Smooth muscle cell (in vitro differentiated cells): ENCODE results near the gene MB21D2. TPM values are rescaled to one million over a fixed set of nuclear protein-coding genes. Genes with fewer than 3 reads are reported as not detected.

Source experiments
- DNase-seq: peaks from one replicate; lab custom pipeline; 2025; ENCODE audit not compliant: unreplicated experiment; lab: John Stamatoyannopoulos, UW
- H2AFZ ChIP-seq: fragments of 200-600 bp; sonication (generic); 2 replicates; pipeline ENCODE4 v1.6.0; 2016; ENCODE audit warnings: antibody characterized with exemption, low read depth, mild to moderate bottlenecking
- H3F3A ChIP-seq: fragments of 200-600 bp; sonication (generic); 2 replicates; pipeline ENCODE4 v1.6.0; 2017; ENCODE audit warnings: antibody characterized with exemption, low read depth
- H3K27ac ChIP-seq: fragments of 200-600 bp; sonication (generic); 2 replicates; pipeline ENCODE4 v1.5.1; 2016; ENCODE audit warnings: low read depth, mild to moderate bottlenecking
- H3K27me3 ChIP-seq: fragments of 200-600 bp; sonication (generic); 2 replicates; pipeline ENCODE4 v1.6.1; 2016; ENCODE audit warnings: low read depth, mild to moderate bottlenecking
- H3K36me3 ChIP-seq: fragments of 200-600 bp; sonication (generic); 2 replicates; pipeline ENCODE4 v1.5.1; 2016; ENCODE audit warnings: low read depth
- H3K4me1 ChIP-seq: fragments of 200-600 bp; sonication (generic); 2 replicates; pipeline ENCODE4 v1.5.1; 2016; ENCODE audit warnings: low read depth
- H3K4me2 ChIP-seq: fragments of 200-600 bp; sonication (generic); 2 replicates; pipeline ENCODE4 v1.6.0; 2016; ENCODE audit warnings: mild to moderate bottlenecking
- H3K4me3 ChIP-seq: fragments of 200-600 bp; sonication (generic); 2 replicates; pipeline ENCODE4 v1.5.1; 2016; ENCODE audit warnings: mild to moderate bottlenecking
- H3K79me2 ChIP-seq: fragments of 200-600 bp; sonication (generic); 2 replicates; pipeline ENCODE4 v1.6.0; 2016; ENCODE audit warnings: low read depth, mild to moderate bottlenecking
- H3K9ac ChIP-seq: fragments of 200-600 bp; sonication (generic); 2 replicates; pipeline ENCODE4 v1.6.0; 2016; ENCODE audit warnings: low read depth
- H3K9me3 ChIP-seq: fragments of 200-600 bp; sonication (generic); replicated peaks from 2 replicates; pipeline ENCODE4 v1.5.1; 2016; ENCODE audit warnings: low read depth
- H4K20me1 ChIP-seq: fragments of 200-600 bp; sonication (generic); 2 replicates; pipeline ENCODE4 v1.6.0; 2016; ENCODE audit warnings: low read depth
- CTCF ChIP-seq: fragments of 200-600 bp; sonication (generic); IDR thresholded peaks from 2 replicates; pipeline ENCODE4 v1.5.1; 2017; ENCODE audit warnings: borderline replicate concordance, mild to moderate bottlenecking, antibody characterized with exemption; ENCODE audit not compliant: insufficient read depth, poor library complexity, severe bottlenecking
- WGBS: methylation state at CpG from one replicate; pipeline ENCODE4 v1.1.7; 2016; ENCODE audit warnings: low lambda C conversion rate; 5-methylcytosine and 5-hydroxymethylcytosine counted together
- polyA plus RNA-seq: library from polyadenylated mRNA; unstranded; fragments of >200 nt; fragmentation: Nextera tagmentation; extraction: Ambion mirVana; gene quantifications from 2 replicates; pipeline ENCODE4 v1.2.1, GENCODE V29; 2016
- total RNA-seq: library from RNA; depleted of rRNA; stranded (reverse); fragments of >200 nt; gene quantifications from 2 replicates; pipeline ENCODE4 v1.2.3, GENCODE V29; 2014

Gene MB21D2
- total and polyA plus RNA-seq, 2 experiments from 2014 or later, result 5.2 to 17.1 TPM

GRCh38 chr3:192930577-192930976, 12.9 kb upstream of the MB21D2 start:
- no peaks in the 10 kb centered on the region for H4K20me1 ChIP-seq
- no peaks in the 10 kb centered on the region for H3K79me2 ChIP-seq
- 100% methylated on average over 1 of the region's 1 CpG for WGBS
- H3K27me3 ChIP-seq, result no peaks in the 10 kb centered on the region
- no peak overlapping the region for H3K4me2 ChIP-seq
- H3K9me3 ChIP-seq, result no peaks in the 10 kb centered on the region
- H2AFZ ChIP-seq, result no peak overlapping the region
- no peak overlapping the region for H3K27ac ChIP-seq
- no peak for TF ChIP-seq CTCF
- no peak for DNase-seq
- no peaks in the 10 kb centered on the region for H3K36me3 ChIP-seq
- no peaks in the 10 kb centered on the region for H3K4me1 ChIP-seq
- no peak overlapping the region for H3K9ac ChIP-seq
- H3F3A ChIP-seq, result no peaks in the 10 kb centered on the region
- no peak overlapping the region for H3K4me3 ChIP-seq

DNA sequence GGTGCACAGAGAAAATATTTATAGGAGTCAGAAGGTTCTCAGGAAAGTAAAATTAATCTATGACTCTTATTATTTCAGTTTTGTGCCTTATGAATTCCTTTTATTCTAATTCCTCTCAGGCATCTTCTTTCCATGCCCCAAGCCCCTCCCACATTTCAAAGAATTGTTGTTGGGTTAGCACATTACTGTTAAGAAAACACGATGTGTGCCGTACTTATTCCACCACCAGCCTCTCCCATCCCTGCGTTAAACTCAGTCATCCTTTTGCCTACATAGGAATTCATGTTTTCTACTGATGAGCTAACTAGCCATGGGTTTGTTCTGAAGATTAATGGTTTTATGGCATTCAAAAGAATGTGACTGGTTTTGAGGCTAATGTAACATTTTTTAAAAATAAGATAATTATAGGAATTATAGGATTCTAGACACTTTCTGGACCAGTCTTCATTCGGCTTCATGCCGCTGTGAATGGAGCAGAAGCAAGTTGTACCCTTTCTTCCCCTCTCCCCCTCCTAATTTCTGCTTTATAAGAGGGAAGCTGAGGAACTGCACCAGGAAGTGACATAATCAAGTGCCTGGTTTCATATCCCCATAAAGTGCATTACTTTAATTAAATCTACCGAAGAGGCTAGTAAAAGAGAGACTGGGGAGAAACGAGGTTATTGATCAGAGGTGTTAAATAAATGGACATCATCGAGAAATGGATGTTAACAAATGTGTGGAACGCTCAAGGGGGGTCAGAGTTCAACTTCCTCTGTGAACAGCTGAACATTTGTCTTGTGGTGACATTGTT, 12.3 kb upstream of the MB21D2 start:
- WGBS, result 78% methylated on average over 9 of the region's 9 CpGs

GRCh38 chr3:192929146-192929545, 11.5 kb upstream of the MB21D2 start:
- Histone ChIP-seq H3F3A (no peaks in the 10 kb centered on the region), H3K36me3 (no peaks in the 10 kb centered on the region), H3K4me3 (no peak overlapping the region), H2AFZ (no peak overlapping the region), H3K27ac (no peak overlapping the region), H3K79me2 (no peaks in the 10 kb centered on the region), H3K9ac (no peak overlapping the region), H3K9me3 (no peaks in the 10 kb centered on the region), H4K20me1 (no peaks in the 10 kb centered on the region), H3K4me2 (no peak overlapping the region), H3K27me3 (no peaks in the 10 kb centered on the region), H3K4me1 (no peaks in the 10 kb centered on the region)
- WGBS, result 56% methylated on average over 2 of the region's 2 CpGs
- no peak for TF ChIP-seq CTCF
- no peak for DNase-seq

More for the DNA sequence above, 12.3 kb upstream of the MB21D2 start:
- Histone ChIP-seq H3K4me2 (peak overlapping the region; percentile 22), H3K36me3 (no peaks in the 10 kb centered on the region), H3F3A (no peaks in the 10 kb centered on the region), H3K9ac (no peak overlapping the region), H4K20me1 (no peaks in the 10 kb centered on the region), H2AFZ (no peak overlapping the region), H3K4me3 (no peak overlapping the region), H3K4me1 (no peaks in the 10 kb centered on the region), H3K9me3 (no peaks in the 10 kb centered on the region), H3K27me3 (no peaks in the 10 kb centered on the region), H3K79me2 (no peaks in the 10 kb centered on the region), H3K27ac (peak overlapping the region; percentile 47)
- no peak for DNase-seq
- TF ChIP-seq CTCF, result no peak

DNA sequence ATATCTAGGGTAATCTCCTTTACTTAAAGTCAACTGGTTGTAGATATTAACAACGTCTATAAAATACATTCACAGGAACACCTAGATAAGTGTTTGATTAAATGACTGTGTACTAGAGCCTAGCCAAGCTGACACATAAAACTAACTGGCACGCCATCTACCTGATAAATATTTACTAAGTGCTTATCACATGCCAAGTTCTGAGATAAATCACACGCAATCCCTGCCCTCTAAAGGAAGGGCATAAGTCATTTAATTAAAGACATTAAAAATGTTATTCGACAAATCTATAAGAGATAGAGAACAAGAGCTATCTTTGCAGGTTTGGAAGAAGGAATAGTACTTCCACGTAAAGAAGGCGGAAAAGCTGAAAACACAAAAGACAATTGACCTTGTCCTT, 11.1 kb upstream of the MB21D2 start:
- Histone ChIP-seq H3F3A (no peaks in the 10 kb centered on the region), H3K9me3 (no peaks in the 10 kb centered on the region), H2AFZ (no peak overlapping the region), H3K9ac (no peak overlapping the region), H3K36me3 (no peaks in the 10 kb centered on the region), H3K27me3 (no peaks in the 10 kb centered on the region), H3K4me3 (no peak overlapping the region), H3K27ac (no peak overlapping the region), H3K4me2 (no peak overlapping the region), H4K20me1 (no peaks in the 10 kb centered on the region), H3K4me1 (no peaks in the 10 kb centered on the region), H3K79me2 (no peaks in the 10 kb centered on the region)
- no peak for DNase-seq
- 89% methylated on average over 6 of the region's 6 CpGs for WGBS
- no peak for TF ChIP-seq CTCF
